ENCODE results near the gene HMGXB3.

HMGXB3 gene

DNA sequence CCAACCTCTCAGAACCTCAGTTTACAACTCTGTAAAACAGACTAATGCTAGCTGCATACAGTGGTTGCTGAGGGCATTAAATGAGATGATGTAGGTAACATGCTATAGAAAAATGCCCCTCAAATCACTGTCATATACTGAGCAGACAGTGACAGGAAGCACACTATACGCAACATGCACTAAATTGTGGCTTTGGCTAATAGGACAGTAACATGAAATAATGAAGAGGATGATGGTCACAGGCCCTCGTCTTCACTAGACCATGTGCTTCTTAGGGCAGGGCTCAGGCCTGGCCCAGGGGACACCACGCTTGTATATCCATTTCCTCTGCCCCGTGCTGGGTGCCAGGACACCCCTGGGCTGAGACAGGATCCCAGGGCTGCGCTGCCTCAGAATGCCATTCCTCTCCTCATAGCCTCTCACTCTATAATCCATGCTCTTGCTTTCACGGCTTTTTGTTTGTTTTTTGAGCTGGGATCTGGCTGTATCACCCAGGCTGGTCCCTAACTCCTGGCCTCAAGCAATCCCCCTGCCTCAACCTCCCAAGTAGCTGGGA lies 66.9 kb downstream of the HMGXB3 start:
- TF ChIP-seq, protein P1, sequence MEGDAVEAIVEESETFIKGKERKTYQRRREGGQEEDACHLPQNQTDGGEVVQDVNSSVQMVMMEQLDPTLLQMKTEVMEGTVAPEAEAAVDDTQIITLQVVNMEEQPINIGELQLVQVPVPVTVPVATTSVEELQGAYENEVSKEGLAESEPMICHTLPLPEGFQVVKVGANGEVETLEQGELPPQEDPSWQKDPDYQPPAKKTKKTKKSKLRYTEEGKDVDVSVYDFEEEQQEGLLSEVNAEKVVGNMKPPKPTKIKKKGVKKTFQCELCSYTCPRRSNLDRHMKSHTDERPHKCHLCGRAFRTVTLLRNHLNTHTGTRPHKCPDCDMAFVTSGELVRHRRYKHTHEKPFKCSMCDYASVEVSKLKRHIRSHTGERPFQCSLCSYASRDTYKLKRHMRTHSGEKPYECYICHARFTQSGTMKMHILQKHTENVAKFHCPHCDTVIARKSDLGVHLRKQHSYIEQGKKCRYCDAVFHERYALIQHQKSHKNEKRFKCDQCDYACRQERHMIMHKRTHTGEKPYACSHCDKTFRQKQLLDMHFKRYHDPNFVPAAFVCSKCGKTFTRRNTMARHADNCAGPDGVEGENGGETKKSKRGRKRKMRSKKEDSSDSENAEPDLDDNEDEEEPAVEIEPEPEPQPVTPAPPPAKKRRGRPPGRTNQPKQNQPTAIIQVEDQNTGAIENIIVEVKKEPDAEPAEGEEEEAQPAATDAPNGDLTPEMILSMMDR (IDR thresholded peaks at IDR 0.05; ENCODE audit: extremely low read depth, insufficient read depth, missing control alignments) = no peak
- no peak for DNase-seq (ENCODE audit: low spot score)
- in situ Hi-C loops (cut with MboI; ENCODE audit: low pct_unique_long_range_greater_than_20kb, low sequenced_read_pairs, unreplicated experiment) = no loop called here

DNA sequence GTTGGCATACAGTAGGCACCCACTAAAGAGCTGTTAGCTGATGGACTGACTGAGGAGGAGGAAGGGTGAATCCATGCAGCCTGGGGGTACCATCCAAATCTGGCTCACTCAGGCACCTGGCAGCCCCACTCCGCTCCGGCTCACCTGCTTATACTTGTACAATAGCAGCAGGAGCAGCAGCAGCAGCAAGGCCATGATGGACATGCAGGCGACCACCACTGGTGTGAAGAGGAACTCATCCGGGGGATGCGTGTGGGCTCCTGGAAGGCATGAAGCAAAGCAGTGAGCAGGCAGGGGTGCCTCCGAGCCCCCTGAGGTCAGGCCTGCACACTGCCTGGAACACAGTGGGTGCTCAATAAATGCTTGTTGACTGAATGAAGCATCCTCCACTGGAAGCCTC lies 67.5 kb downstream of the HMGXB3 start:
- TF ChIP-seq, protein P1 (IDR thresholded peaks at IDR 0.05; ENCODE audit: extremely low read depth, insufficient read depth, missing control alignments) = no peak
- in situ Hi-C loops (cut with MboI; ENCODE audit: low pct_unique_long_range_greater_than_20kb, low sequenced_read_pairs, unreplicated experiment) = no loop called here
- no peak for DNase-seq (ENCODE audit: low spot score)

DNA sequence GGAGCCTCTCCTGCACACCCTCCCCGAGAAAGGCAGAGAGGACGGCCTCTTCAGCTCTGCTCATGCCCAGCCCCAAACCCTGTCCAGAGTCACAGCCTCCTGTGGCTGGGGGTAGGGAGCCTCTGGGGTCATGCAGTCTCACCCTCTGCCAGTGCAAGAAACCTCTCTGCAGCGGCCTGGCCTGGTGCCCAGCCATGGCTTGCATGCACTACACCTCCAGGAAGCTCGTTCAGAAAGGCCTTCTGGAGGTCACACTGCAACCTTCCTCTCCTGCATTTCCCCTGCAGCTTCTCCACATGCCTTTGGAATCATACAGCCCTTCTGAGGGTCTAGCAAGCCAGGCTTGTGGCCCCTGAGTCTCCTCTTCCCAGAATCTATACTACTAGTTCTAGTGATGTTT lies 67.9 kb downstream of the HMGXB3 start:
- TF ChIP-seq, protein P1 (IDR thresholded peaks at IDR 0.05; ENCODE audit: extremely low read depth, insufficient read depth, missing control alignments) = no peak
- in situ Hi-C loops (cut with MboI; ENCODE audit: low pct_unique_long_range_greater_than_20kb, low sequenced_read_pairs, unreplicated experiment) = no loop called here
- DNase-seq (ENCODE audit: low spot score) = no peak

DNA sequence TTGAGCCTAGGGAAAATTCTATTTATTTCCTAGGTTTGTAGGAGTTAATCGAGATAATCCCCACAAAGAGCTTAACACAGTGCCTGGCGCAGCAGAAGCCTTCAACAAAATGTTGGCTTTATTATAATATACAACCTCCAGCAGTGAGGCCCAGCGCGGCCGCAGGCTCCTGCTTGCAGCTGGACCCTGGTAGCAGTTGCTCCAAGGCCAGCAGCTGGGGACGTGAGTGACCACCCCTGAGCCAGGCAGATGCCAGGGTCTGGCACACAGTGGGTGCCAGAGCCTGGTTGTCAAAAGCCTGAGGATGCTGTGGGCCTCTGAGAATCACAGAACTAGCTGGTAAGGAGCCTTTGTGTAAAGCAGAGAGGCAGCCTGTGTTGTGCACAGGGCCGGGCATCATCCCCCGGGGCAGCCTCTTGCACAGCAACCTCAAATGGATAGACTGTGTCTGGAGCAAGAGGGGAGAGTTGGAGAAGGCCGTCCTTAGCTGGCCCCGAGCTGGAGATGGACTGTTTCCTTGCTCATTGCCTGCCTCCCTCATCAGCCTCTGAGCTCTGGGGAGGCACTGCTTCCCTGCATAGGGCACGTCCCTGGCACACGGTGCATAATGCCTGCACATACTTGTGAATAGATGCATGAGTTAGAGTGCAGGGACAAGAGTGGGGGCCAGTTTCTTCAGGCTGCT lies 68.6 kb downstream of the HMGXB3 start:
- TF ChIP-seq, protein P1 (IDR thresholded peaks at IDR 0.05; ENCODE audit: extremely low read depth, insufficient read depth, missing control alignments) = no peak
- in situ Hi-C loops (cut with MboI; ENCODE audit: low pct_unique_long_range_greater_than_20kb, low sequenced_read_pairs, unreplicated experiment) = no loop called here
- DNase-seq (ENCODE audit: low spot score) = no peak

DNA sequence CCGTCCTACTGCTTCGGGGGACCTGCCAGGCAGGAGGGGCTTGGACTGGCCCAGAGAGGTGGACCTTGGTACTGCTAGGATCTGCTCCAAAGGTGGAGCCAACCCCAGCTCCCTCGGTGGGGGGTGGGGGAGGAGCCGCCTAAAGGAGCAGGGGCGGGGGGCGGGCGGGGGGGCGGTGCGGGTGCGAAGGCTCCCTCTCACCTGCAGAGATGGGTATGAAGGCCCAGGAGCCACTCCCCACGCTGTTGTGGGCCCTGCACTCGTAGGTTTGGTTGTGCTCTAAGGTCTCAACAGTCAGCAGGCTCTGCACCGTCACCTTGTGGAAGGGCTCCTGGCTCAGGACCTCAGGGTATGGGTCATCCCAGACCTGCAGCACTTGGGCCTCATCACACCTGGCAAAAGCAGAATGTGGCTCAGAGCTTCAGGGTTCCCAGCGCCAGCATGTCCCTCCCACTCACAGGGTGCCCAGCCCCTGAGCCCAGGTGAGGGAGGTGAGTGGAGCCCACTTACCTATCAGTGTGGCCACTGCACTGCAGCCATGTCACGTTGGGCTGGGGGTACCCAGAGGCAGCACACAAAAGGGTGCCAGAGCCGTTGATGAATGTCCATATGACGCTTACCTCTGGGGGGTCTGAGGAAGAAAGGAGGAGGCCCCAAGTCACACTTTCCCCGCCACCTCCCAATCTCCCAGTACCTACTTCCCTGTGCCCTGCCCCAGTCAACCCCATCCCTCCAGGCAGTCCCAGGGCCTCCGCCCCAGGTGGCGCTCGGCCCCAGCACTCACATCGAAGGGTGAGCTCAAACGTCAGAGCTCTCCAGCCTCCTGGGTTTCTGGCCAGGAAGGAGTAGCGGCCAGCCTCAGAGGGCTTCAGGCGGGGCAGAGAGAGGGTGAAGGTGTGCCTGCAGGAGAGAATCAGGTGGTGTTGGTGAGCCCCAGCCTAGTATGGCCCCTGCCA lies 69.4 kb downstream of the HMGXB3 start:
- no peak for DNase-seq (ENCODE audit: low spot score)
- in situ Hi-C loops (cut with MboI; ENCODE audit: low pct_unique_long_range_greater_than_20kb, low sequenced_read_pairs, unreplicated experiment) = no loop called here

DNA sequence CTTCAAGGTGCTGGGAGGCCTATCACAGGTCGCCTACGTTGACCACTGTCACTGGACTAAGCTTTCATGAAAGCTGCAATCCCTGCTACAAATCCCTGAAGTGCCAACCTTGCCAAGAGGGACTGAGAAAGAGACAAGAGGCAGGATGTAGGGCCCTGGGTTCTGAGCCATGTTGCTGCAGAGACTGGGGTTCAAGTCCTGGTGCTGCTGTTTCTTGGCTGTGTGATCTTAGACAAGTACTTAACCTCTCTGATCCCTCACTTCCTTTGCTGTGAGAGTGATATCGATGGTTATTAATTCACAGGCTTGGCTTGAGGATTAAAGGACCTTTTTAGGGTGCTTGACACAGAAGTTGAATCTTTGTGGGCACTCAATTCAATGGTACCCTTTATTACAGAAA lies 70.3 kb downstream of the HMGXB3 start:
- TF ChIP-seq, protein P1 (IDR thresholded peaks at IDR 0.05; ENCODE audit: extremely low read depth, insufficient read depth, missing control alignments) = no peak
- in situ Hi-C loops (cut with MboI; ENCODE audit: low pct_unique_long_range_greater_than_20kb, low sequenced_read_pairs, unreplicated experiment) = no loop called here
- DNase-seq (ENCODE audit: low spot score) = no peak

More for the DNA sequence above, 69.4 kb downstream of the HMGXB3 start:
- TF ChIP-seq, protein P1 (IDR thresholded peaks at IDR 0.05; ENCODE audit: extremely low read depth, insufficient read depth, missing control alignments) = no peak
